HG03460 (cell line): ENCODE results near the gene SCYGR3.
"Not testable (repeated sequence)": the region's sequence is repeated elsewhere in the genome, so short reads cannot be mapped to it uniquely, and the experiment has no call there.

ENCODE experiments used
- ATAC-seq: cut with Tn5 transposase; IDR thresholded peaks from one replicate; pipeline ENCODE4 v1.9.1; 2021; ENCODE audit not compliant: unreplicated experiment

SCYGR3 gene

GRCh38 chr2:227614246-227614645, 394 bp downstream of the SCYGR3 start:
- ATAC-seq, result no peak

- no peak for ATAC-seq
These were observed 1.4 kb downstream of the SCYGR3 start for GRCh38 chr2:227613272-227613660.

GRCh38 chr2:227612546-227613271, 1.9 kb downstream of the SCYGR3 start:
- no peak for ATAC-seq

GRCh38 chr2:227610123-227610522, 4.5 kb downstream of the SCYGR3 start:
- ATAC-seq, result no peak

- ATAC-seq, result peak; percentile 63
These were observed 5.9 kb downstream of the SCYGR3 start for GRCh38 chr2:227608561-227609338.

- ATAC-seq, result no peak
These were observed 6.7 kb downstream of the SCYGR3 start for GRCh38 chr2:227607941-227608340.

- no peak for ATAC-seq
These were observed 8.2 kb downstream of the SCYGR3 start for GRCh38 chr2:227606476-227606875.

- no peak for ATAC-seq
These were observed 12.3 kb downstream of the SCYGR3 start for GRCh38 chr2:227602358-227602757.

GRCh38 chr2:227598835-227599503, 15.7 kb downstream of the SCYGR3 start, which contains the start of gene SCYGR2:
TSS of gene SCYGR2 (plus strand) at chr2:227598893. CDS start at chr2:227598893, 0 bp downstream.
- ATAC-seq, result not testable (repeated sequence)

GRCh38 chr2:227597998-227598397, 16.6 kb downstream of the SCYGR3 start:
- no peak for ATAC-seq

GRCh38 chr2:227597036-227597435, 17.6 kb downstream of the SCYGR3 start:
- ATAC-seq, result no peak

- ATAC-seq, result no peak
These were observed 18.8 kb downstream of the SCYGR3 start for GRCh38 chr2:227595797-227596196.

- ATAC-seq, result peak; percentile 87
These were observed 21.8 kb downstream of the SCYGR3 start for GRCh38 chr2:227592694-227593387.

GRCh38 chr2:227582369-227582768, 32.3 kb downstream of the SCYGR3 start:
- no peak for ATAC-seq

GRCh38 chr2:227579791-227580190, 34.8 kb downstream of the SCYGR3 start:
- ATAC-seq, result no peak

GRCh38 chr2:227578642-227579041, 36.0 kb downstream of the SCYGR3 start:
- ATAC-seq, result no peak

- no peak for ATAC-seq
These were observed 37.1 kb downstream of the SCYGR3 start for GRCh38 chr2:227577555-227577954.

- no peak for ATAC-seq
These were observed 37.8 kb downstream of the SCYGR3 start for GRCh38 chr2:227576812-227577211.

GRCh38 chr2:227576110-227576509, 38.5 kb downstream of the SCYGR3 start:
- no peak for ATAC-seq

- ATAC-seq, result no peak
These were observed 44.0 kb downstream of the SCYGR3 start for GRCh38 chr2:227570615-227571014.

- no peak for ATAC-seq
These were observed 45.8 kb downstream of the SCYGR3 start for GRCh38 chr2:227568852-227569169.
